GM19324 (cell line): Measurements from ENCODE around the gene SCAMP5.
A peak's percentile ranks its signal among the peaks of the same experiment; 100 is the strongest.

Source experiments
- ATAC-seq: cut with Tn5 transposase; IDR thresholded peaks from one replicate; pipeline ENCODE4 v1.9.1; 2021; ENCODE audit warnings: mild to moderate bottlenecking, moderate library complexity; ENCODE audit not compliant: unreplicated experiment, low FRiP score

SCAMP5 gene

GRCh38 chr15:75065467-75065850, 70.1 kb downstream of the SCAMP5 start:
- ATAC-seq: no peak

- no peak for ATAC-seq
Measured at GRCh38 chr15:75065851-75066509, 70.6 kb downstream of the SCAMP5 start.

DNA sequence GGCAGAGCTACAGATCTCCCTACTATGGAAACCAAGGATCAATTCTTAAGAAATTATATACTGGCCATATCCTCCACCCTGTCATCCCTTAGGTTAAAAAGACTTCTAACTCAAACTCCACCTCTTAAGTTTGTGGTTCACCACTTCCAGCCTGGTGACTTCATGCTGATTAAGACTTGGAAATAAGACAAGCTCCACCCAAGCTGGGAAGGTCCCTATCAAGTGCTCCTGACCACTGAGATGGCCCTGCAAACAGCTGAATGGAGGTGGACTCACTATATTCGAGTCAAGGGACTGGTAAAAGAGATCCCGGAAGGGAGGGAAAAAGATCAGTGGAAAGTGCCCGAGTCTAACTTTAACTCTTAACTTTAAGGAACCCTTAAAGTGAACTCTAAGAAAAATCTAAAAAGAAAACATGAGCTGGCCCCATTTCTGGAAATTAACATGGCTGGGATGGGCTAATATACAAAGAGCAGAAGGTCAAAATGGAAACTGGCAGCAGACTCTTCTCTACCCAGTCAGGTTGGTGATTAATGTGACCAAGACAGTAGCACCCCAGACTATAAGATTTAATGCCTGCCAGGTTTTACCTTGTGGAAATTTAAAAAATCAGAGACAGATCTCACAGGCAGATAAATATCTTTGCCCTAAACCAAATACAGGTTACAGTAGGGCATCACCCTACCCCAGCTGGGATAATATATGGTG, 71.9 kb downstream of the SCAMP5 start:
- ATAC-seq: no peak

DNA sequence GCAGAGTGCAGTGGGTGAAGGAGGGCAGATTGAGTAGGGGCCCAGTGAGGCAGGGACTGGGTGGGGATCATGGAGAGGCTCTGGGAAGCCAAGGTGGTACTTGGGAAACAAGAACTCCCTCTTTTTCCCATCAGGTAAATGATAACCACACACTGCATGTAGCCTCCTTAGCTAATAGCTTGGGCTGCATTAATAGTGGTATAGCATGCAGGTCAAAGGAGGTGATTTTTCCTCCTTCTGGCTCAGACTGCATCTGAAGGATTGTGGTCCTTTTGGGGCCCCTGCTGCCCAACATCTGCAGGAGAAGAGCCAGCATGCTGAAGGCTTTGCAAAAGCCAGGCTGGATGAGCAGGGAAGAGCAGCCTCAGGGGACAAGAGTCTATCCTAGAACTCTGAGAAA, 73.4 kb downstream of the SCAMP5 start:
- no peak for ATAC-seq

DNA sequence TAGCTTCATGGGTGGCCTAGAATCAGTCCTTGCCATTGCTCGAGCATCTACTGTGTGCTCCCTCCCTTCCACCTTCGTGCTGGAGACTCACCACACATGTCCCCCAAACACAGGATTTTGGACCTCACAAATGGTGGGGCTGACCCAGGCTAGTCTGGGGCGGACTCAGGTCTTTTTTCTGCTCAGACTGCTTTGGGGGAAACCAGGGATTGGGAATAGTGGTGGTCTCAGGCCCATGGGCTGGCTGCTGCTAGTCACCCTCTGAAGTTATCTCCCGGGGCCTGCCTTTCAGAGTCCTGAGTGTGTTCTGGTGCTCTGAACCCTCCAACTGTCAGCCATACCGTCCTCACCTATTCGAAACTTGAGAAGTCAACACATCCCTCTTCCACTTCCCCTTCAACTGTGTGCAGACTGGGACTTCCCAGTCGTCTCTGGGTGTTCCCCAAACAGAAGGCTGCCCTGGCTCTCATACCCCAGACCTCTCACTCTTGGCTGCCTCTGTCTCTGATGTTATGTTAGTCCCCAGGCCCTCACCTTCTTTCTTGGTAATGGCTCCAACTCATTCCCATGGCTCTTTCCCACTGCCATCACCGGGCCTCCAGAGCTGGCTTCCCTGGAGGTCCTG, 74.0 kb downstream of the SCAMP5 start:
- peak; percentile 54 for ATAC-seq

DNA sequence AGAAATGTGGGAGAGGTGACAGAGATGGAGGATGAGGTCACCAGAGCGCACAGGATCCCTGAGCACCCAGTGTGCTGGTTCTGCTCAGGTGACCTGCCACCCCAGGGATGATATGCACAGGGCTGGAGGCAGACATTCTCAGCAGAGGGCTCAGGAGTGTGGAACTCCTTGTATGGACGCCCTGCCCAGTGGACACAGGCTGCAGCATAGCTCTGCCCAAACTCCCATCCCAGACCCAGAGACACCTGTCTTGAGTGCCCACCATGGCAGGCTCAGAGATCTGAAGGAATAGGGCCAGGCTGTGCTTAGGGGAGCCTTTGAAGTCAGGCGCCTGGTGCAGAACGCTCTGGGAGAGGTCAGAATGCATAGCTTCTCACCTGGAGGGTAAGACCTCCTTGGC, 75.3 kb downstream of the SCAMP5 start:
- no peak for ATAC-seq
